ENCODE data around the gene COG7. TPM values are rescaled to one million over a fixed set of nuclear protein-coding genes. Genes with fewer than 3 reads are reported as not detected.
"Not testable (repeated sequence)": the region's sequence is repeated elsewhere in the genome, so short reads cannot be mapped to it uniquely, and the experiment has no call there.

The COG7 gene
- total RNA-seq, 1 donor from 2014 or later = 12.5 TPM

GRCh38 chr16:23406546-23407240, 46.3 kb downstream of the COG7 start:
- H3K27me3 ChIP-seq (ENCODE audit: control insufficient read depth in 3 of 3, insufficient read depth in 3 of 3, low read length in 3 of 3) = no peaks in the 10 kb centered on the region
- H3K9me3 ChIP-seq (ENCODE audit: control insufficient read depth in 3 of 3, low read length in 3 of 3) = no peaks in the 10 kb centered on the region
- H3K27ac ChIP-seq (ENCODE audit: low read depth, low read length) = no peak overlapping the region
- no peak overlapping the region for H3K9ac ChIP-seq (ENCODE audit: low read depth in 1 of 3, low read length in 3 of 3)
- H3K36me3 ChIP-seq (ENCODE audit: control insufficient read depth in 3 of 3, insufficient read depth in 3 of 3, low read length in 3 of 3) = peaks cover 38 to 65% (median 41%) of the 10 kb centered on the region in 3 donors
- H3K4me1 ChIP-seq (ENCODE audit: control insufficient read depth in 3 of 3, insufficient read depth in 3 of 3, low read length in 3 of 3) = peaks cover 0 to 4% (median 0%) of the 10 kb centered on the region in 3 donors
- no peak overlapping the region for H3K4me3 ChIP-seq (ENCODE audit: low read length in 3 of 3)

GRCh38 chr16:23406024-23406423, 47.0 kb downstream of the COG7 start:
- Histone ChIP-seq H3K4me1 (ENCODE audit: control insufficient read depth in 3 of 3, insufficient read depth in 3 of 3, low read length in 3 of 3) (peaks cover 0 to 4% (median 0%) of the 10 kb centered on the region in 3 donors), H3K36me3 (ENCODE audit: control insufficient read depth in 3 of 3, insufficient read depth in 3 of 3, low read length in 3 of 3) (peaks cover 35 to 63% (median 36%) of the 10 kb centered on the region in 3 donors), H3K27me3 (ENCODE audit: control insufficient read depth in 3 of 3, insufficient read depth in 3 of 3, low read length in 3 of 3) (no peaks in the 10 kb centered on the region), H3K9me3 (ENCODE audit: control insufficient read depth in 3 of 3, low read length in 3 of 3) (no peaks in the 10 kb centered on the region), H3K27ac (ENCODE audit: low read depth, low read length) (no peak overlapping the region), H3K4me3 (ENCODE audit: low read length in 3 of 3) (no peak overlapping the region), H3K9ac (ENCODE audit: low read depth in 1 of 3, low read length in 3 of 3) (no peak overlapping the region)

DNA sequence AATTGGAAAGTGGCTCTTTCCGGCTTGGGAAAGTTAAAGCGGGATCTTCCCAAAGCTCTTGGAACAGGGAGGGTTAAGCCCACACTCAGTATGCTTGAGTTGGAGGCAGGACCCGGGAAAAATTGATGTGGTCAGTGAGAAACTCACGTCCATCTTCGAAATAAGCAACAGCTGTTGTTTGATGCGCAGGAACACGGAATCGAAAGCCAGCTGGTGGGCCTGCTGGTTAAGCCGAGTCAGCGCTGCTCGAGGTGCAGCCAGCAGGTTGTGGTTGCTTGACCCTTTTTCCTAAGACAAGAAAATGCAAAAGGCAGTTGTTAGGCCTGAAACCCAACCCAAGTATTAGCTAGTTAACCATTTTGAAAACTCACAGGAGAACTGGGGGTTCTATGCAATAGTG, 49.4 kb downstream of the COG7 start:
- no peaks in the 10 kb centered on the region for H3K27me3 ChIP-seq (ENCODE audit: control insufficient read depth in 3 of 3, insufficient read depth in 3 of 3, low read length in 3 of 3)
- peaks cover 7 to 14% (median 11%) of the 10 kb centered on the region in 3 donors for H3K4me1 ChIP-seq (ENCODE audit: control insufficient read depth in 3 of 3, insufficient read depth in 3 of 3, low read length in 3 of 3)
- H3K9ac ChIP-seq (ENCODE audit: low read depth in 1 of 3, low read length in 3 of 3) = no peak overlapping the region
- H3K27ac ChIP-seq (ENCODE audit: low read depth, low read length) = no peak overlapping the region
- H3K36me3 ChIP-seq (ENCODE audit: control insufficient read depth in 3 of 3, insufficient read depth in 3 of 3, low read length in 3 of 3) = peaks cover 28 to 50% (median 37%) of the 10 kb centered on the region in 3 donors
- H3K9me3 ChIP-seq (ENCODE audit: control insufficient read depth in 3 of 3, low read length in 3 of 3) = no peaks in the 10 kb centered on the region
- no peak overlapping the region for H3K4me3 ChIP-seq (ENCODE audit: low read length in 3 of 3)

DNA sequence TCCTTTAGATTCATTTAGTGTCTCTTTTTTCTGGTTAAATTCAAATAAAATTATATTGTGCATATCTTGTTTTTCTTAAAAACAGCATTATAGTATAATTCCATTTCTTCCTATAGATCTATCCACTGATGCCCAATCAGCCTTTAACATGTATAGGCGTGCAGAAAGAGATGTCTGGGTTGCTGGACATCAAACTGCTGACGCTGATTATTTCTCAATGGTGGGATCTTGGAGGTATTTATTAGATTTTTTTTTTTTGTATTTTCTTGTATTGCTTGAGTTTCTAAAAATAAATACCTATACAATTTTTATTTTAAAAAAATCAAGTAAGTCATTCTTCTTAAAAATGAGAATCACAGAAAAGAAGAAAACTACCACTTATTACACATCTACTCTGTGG, 50.9 kb downstream of the COG7 start:
- H3K9me3 ChIP-seq (ENCODE audit: control insufficient read depth in 3 of 3, low read length in 3 of 3) = no peaks in the 10 kb centered on the region
- no peak overlapping the region for H3K4me3 ChIP-seq (ENCODE audit: low read length in 3 of 3)
- H3K4me1 ChIP-seq (ENCODE audit: control insufficient read depth in 3 of 3, insufficient read depth in 3 of 3, low read length in 3 of 3) = peaks cover 13 to 21% (median 18%) of the 10 kb centered on the region in 3 donors
- peaks cover 32 to 51% (median 41%) of the 10 kb centered on the region in 3 donors for H3K36me3 ChIP-seq (ENCODE audit: control insufficient read depth in 3 of 3, insufficient read depth in 3 of 3, low read length in 3 of 3)
- no peak overlapping the region for H3K9ac ChIP-seq (ENCODE audit: low read depth in 1 of 3, low read length in 3 of 3)
- no peak overlapping the region for H3K27ac ChIP-seq (ENCODE audit: low read depth, low read length)
- H3K27me3 ChIP-seq (ENCODE audit: control insufficient read depth in 3 of 3, insufficient read depth in 3 of 3, low read length in 3 of 3) = no peaks in the 10 kb centered on the region

GRCh38 chr16:23401139-23401538, 51.9 kb downstream of the COG7 start:
- no peaks in the 10 kb centered on the region for H3K27me3 ChIP-seq (ENCODE audit: control insufficient read depth in 3 of 3, insufficient read depth in 3 of 3, low read length in 3 of 3)
- H3K9ac ChIP-seq (ENCODE audit: low read depth in 1 of 3, low read length in 3 of 3) = no peak overlapping the region
- peaks cover 13 to 23% (median 18%) of the 10 kb centered on the region in 3 donors for H3K4me1 ChIP-seq (ENCODE audit: control insufficient read depth in 3 of 3, insufficient read depth in 3 of 3, low read length in 3 of 3)
- no peak overlapping the region for H3K4me3 ChIP-seq (ENCODE audit: low read length in 3 of 3)
- H3K27ac ChIP-seq (ENCODE audit: low read depth, low read length) = no peak overlapping the region
- H3K36me3 ChIP-seq (ENCODE audit: control insufficient read depth in 3 of 3, insufficient read depth in 3 of 3, low read length in 3 of 3) = peaks cover 23 to 46% (median 36%) of the 10 kb centered on the region in 3 donors
- no peaks in the 10 kb centered on the region for H3K9me3 ChIP-seq (ENCODE audit: control insufficient read depth in 3 of 3, low read length in 3 of 3)

- not testable (repeated sequence) for H3K27ac ChIP-seq (ENCODE audit: low read depth, low read length); H3K4me3 ChIP-seq (ENCODE audit: low read length in 3 of 3); H3K9me3 ChIP-seq (ENCODE audit: control insufficient read depth in 3 of 3, low read length in 3 of 3); H3K9ac ChIP-seq (ENCODE audit: low read depth in 1 of 3, low read length in 3 of 3); H3K27me3 ChIP-seq (ENCODE audit: control insufficient read depth in 3 of 3, insufficient read depth in 3 of 3, low read length in 3 of 3)
- H3K4me1 ChIP-seq (ENCODE audit: control insufficient read depth in 3 of 3, insufficient read depth in 3 of 3, low read length in 3 of 3) = peaks cover 13 to 28% (median 18%) of the 10 kb centered on the region in 3 donors
- peaks cover 17 to 41% (median 32%) of the 10 kb centered on the region in 3 donors for H3K36me3 ChIP-seq (ENCODE audit: control insufficient read depth in 3 of 3, insufficient read depth in 3 of 3, low read length in 3 of 3)
Observed at GRCh38 chr16:23400447-23400846, 52.5 kb downstream of the COG7 start.

- H3K36me3 ChIP-seq (ENCODE audit: control insufficient read depth in 3 of 3, insufficient read depth in 3 of 3, low read length in 3 of 3) = peaks cover 8 to 34% (median 25%) of the 10 kb centered on the region in 3 donors
- H3K27ac ChIP-seq (ENCODE audit: low read depth, low read length) = peak overlapping the region; percentile 81
- H3K9ac ChIP-seq (ENCODE audit: low read depth in 1 of 3, low read length in 3 of 3) = peak overlapping the region in 2 of 3 donors; percentile 2 to 68
Observed at GRCh38 chr16:23398987-23399805, 53.8 kb downstream of the COG7 start.

GRCh38 chr16:23397464-23397863, 55.5 kb downstream of the COG7 start:
- H3K27me3 ChIP-seq (ENCODE audit: control insufficient read depth in 3 of 3, insufficient read depth in 3 of 3, low read length in 3 of 3) = no peaks in the 10 kb centered on the region
- no peak overlapping the region for H3K4me3 ChIP-seq (ENCODE audit: low read length in 3 of 3)
- H3K9ac ChIP-seq (ENCODE audit: low read depth in 1 of 3, low read length in 3 of 3) = no peak overlapping the region
- H3K27ac ChIP-seq (ENCODE audit: low read depth, low read length) = no peak overlapping the region
- H3K36me3 ChIP-seq (ENCODE audit: control insufficient read depth in 3 of 3, insufficient read depth in 3 of 3, low read length in 3 of 3) = peaks cover 6 to 19% (median 14%) of the 10 kb centered on the region in 3 donors
- peaks cover 21 to 42% (median 26%) of the 10 kb centered on the region in 3 donors for H3K4me1 ChIP-seq (ENCODE audit: control insufficient read depth in 3 of 3, insufficient read depth in 3 of 3, low read length in 3 of 3)
- no peaks in the 10 kb centered on the region for H3K9me3 ChIP-seq (ENCODE audit: control insufficient read depth in 3 of 3, low read length in 3 of 3)

More at GRCh38 chr16:23398987-23399805, 53.8 kb downstream of the COG7 start:
- Histone ChIP-seq H3K4me3 (ENCODE audit: low read length in 3 of 3) (peak overlapping the region in 1 of 3 donors; percentile 47), H3K27me3 (ENCODE audit: control insufficient read depth in 3 of 3, insufficient read depth in 3 of 3, low read length in 3 of 3) (no peaks in the 10 kb centered on the region), H3K4me1 (ENCODE audit: control insufficient read depth in 3 of 3, insufficient read depth in 3 of 3, low read length in 3 of 3) (peaks cover 17 to 33% (median 18%) of the 10 kb centered on the region in 3 donors), H3K9me3 (ENCODE audit: control insufficient read depth in 3 of 3, low read length in 3 of 3) (no peaks in the 10 kb centered on the region)

DNA sequence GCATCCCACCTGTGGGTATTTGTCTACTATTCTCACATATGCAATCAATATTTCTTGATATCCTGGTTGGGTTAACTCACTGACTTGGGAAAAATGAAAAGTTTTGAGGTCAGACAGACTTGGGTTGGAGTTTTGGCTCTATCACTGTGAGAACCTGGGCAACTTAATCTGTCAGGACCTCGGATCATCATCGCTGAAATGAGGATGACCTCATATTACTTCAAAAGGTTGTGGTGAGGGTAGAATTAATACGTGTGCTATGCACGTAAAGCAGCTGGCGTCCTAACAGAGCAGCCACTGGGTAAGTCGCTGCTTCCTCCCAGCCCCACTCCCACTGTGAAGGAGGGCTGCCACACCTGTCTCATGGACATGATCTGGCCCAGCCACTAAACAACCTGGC, 57.3 kb downstream of the COG7 start:
- Histone ChIP-seq H3K36me3 (ENCODE audit: control insufficient read depth in 3 of 3, insufficient read depth in 3 of 3, low read length in 3 of 3) (peaks cover 21 to 28% (median 27%) of the 10 kb centered on the region in 3 donors), H3K4me1 (ENCODE audit: control insufficient read depth in 3 of 3, insufficient read depth in 3 of 3, low read length in 3 of 3) (peaks cover 21 to 42% (median 26%) of the 10 kb centered on the region in 3 donors), H3K9ac (ENCODE audit: low read depth in 1 of 3, low read length in 3 of 3) (no peak overlapping the region), H3K4me3 (ENCODE audit: low read length in 3 of 3) (no peak overlapping the region), H3K27ac (ENCODE audit: low read depth, low read length) (no peak overlapping the region), H3K9me3 (ENCODE audit: control insufficient read depth in 3 of 3, low read length in 3 of 3) (no peaks in the 10 kb centered on the region), H3K27me3 (ENCODE audit: control insufficient read depth in 3 of 3, insufficient read depth in 3 of 3, low read length in 3 of 3) (no peaks in the 10 kb centered on the region)
